Measurements from ENCODE around the gene KAT2B.

The KAT2B gene

GRCh38 chr3:20186600-20187004, 146.4 kb downstream of the KAT2B start:
- peak overlapping the region; percentile 59 for H3K4me3 ChIP-seq (ENCODE audit: insufficient read length, low read depth)
- no peak for TF ChIP-seq SUZ12 (IDR thresholded peaks at IDR 0.05; ENCODE audit: extremely low read depth, insufficient read depth, insufficient read length)
- no peak for TF ChIP-seq YY1 (IDR thresholded peaks at IDR 0.05; ENCODE audit: insufficient read depth, insufficient read length)
- no peak for TF ChIP-seq ZNF274 (IDR thresholded peaks at IDR 0.05; ENCODE audit: low read depth, low read length)
- peaks cover 5% of the 10 kb centered on the region for H3K4me1 ChIP-seq (ENCODE audit: insufficient read depth, insufficient read length)
- peak overlapping the region; percentile 86 for H3K9ac ChIP-seq (ENCODE audit: insufficient read length, low read depth)
- no peaks in the 10 kb centered on the region for H3K27me3 ChIP-seq (ENCODE audit: insufficient read depth, insufficient read length)
- no peak for DNase-seq (ENCODE audit: low read depth, low spot score)
- no peaks in the 10 kb centered on the region for H3K9me3 ChIP-seq (ENCODE audit: insufficient read depth, low read length)
- peaks cover 23% of the 10 kb centered on the region for H3K36me3 ChIP-seq (ENCODE audit: insufficient read depth, insufficient read length, low read length)

GRCh38 chr3:20190991-20191390, 150.7 kb downstream of the KAT2B start:
- Histone ChIP-seq H3K9me3 (ENCODE audit: insufficient read depth, low read length) (no peaks in the 10 kb centered on the region), H3K4me3 (ENCODE audit: insufficient read length, low read depth) (no peak overlapping the region), H3K36me3 (ENCODE audit: insufficient read depth, insufficient read length, low read length) (no peaks in the 10 kb centered on the region), H3K9ac (ENCODE audit: insufficient read length, low read depth) (no peak overlapping the region), H3K27me3 (ENCODE audit: insufficient read depth, insufficient read length) (no peaks in the 10 kb centered on the region), H3K4me1 (ENCODE audit: insufficient read depth, insufficient read length) (peaks cover 5% of the 10 kb centered on the region)
- DNase-seq (ENCODE audit: low read depth, low spot score): no peak
- no peak for TF ChIP-seq YY1 (IDR thresholded peaks at IDR 0.05; ENCODE audit: insufficient read depth, insufficient read length)
- TF ChIP-seq ZNF274 (IDR thresholded peaks at IDR 0.05; ENCODE audit: low read depth, low read length): no peak
- no peak for TF ChIP-seq SUZ12 (IDR thresholded peaks at IDR 0.05; ENCODE audit: extremely low read depth, insufficient read depth, insufficient read length)

GRCh38 chr3:20194793-20195460, 154.7 kb downstream of the KAT2B start:
- Histone ChIP-seq H3K4me3 (ENCODE audit: insufficient read length, low read depth) (no peak overlapping the region), H3K36me3 (ENCODE audit: insufficient read depth, insufficient read length, low read length) (no peaks in the 10 kb centered on the region), H3K27me3 (ENCODE audit: insufficient read depth, insufficient read length) (no peaks in the 10 kb centered on the region), H3K9ac (ENCODE audit: insufficient read length, low read depth) (no peak overlapping the region), H3K4me1 (ENCODE audit: insufficient read depth, insufficient read length) (no peaks in the 10 kb centered on the region), H3K9me3 (ENCODE audit: insufficient read depth, low read length) (no peaks in the 10 kb centered on the region)
- TF ChIP-seq YY1 (IDR thresholded peaks at IDR 0.05; ENCODE audit: insufficient read depth, insufficient read length): no peak
- TF ChIP-seq SUZ12 (IDR thresholded peaks at IDR 0.05; ENCODE audit: extremely low read depth, insufficient read depth, insufficient read length): no peak
- TF ChIP-seq ZNF274 (IDR thresholded peaks at IDR 0.05; ENCODE audit: low read depth, low read length): no peak
- DNase-seq (ENCODE audit: low read depth, low spot score): no peak

- DNase-seq (ENCODE audit: low read depth, low spot score): no peak
- H3K9me3 ChIP-seq (ENCODE audit: insufficient read depth, low read length): no peaks in the 10 kb centered on the region
- no peaks in the 10 kb centered on the region for H3K27me3 ChIP-seq (ENCODE audit: insufficient read depth, insufficient read length)
- H3K4me3 ChIP-seq (ENCODE audit: insufficient read length, low read depth): no peak overlapping the region
- TF ChIP-seq ZNF274 (IDR thresholded peaks at IDR 0.05; ENCODE audit: low read depth, low read length) (no peak), SUZ12 (IDR thresholded peaks at IDR 0.05; ENCODE audit: extremely low read depth, insufficient read depth, insufficient read length) (no peak), YY1 (IDR thresholded peaks at IDR 0.05; ENCODE audit: insufficient read depth, insufficient read length) (no peak)
- no peaks in the 10 kb centered on the region for H3K4me1 ChIP-seq (ENCODE audit: insufficient read depth, insufficient read length)
- H3K9ac ChIP-seq (ENCODE audit: insufficient read length, low read depth): no peak overlapping the region
- H3K36me3 ChIP-seq (ENCODE audit: insufficient read depth, insufficient read length, low read length): no peaks in the 10 kb centered on the region
Observed at GRCh38 chr3:20197775-20198174, 157.5 kb downstream of the KAT2B start.

- peaks cover 4% of the 10 kb centered on the region; the same call in 1 of the 2 replicates for H3K9me3 ChIP-seq (ENCODE audit: insufficient read depth, low read length)
- no peaks in the 10 kb centered on the region for H3K4me1 ChIP-seq (ENCODE audit: insufficient read depth, insufficient read length)
- no peak overlapping the region for H3K9ac ChIP-seq (ENCODE audit: insufficient read length, low read depth)
- H3K36me3 ChIP-seq (ENCODE audit: insufficient read depth, insufficient read length, low read length): no peaks in the 10 kb centered on the region
- no peak for DNase-seq (ENCODE audit: low read depth, low spot score)
- H3K4me3 ChIP-seq (ENCODE audit: insufficient read length, low read depth): no peak overlapping the region
- no peak for TF ChIP-seq YY1 (IDR thresholded peaks at IDR 0.05; ENCODE audit: insufficient read depth, insufficient read length)
- TF ChIP-seq SUZ12 (IDR thresholded peaks at IDR 0.05; ENCODE audit: extremely low read depth, insufficient read depth, insufficient read length): no peak
- TF ChIP-seq ZNF274 (IDR thresholded peaks at IDR 0.05; ENCODE audit: low read depth, low read length): no peak
- H3K27me3 ChIP-seq (ENCODE audit: insufficient read depth, insufficient read length): no peaks in the 10 kb centered on the region
Observed at GRCh38 chr3:20201143-20201542, 160.9 kb downstream of the KAT2B start.

Data from NT2/D1 (cell line).